HL-60 (cell line): Measurements from ENCODE around the gene IL4R.

ENCODE experiments used
- DNase-seq, 2 experiments: peaks; one replicate each; pipeline ENCODE4 v3.0.0-alpha.2; 2010 to 2020; ENCODE audit warnings: low read depth in 1 of 2, low spot score in 1 of 2
- H3K27ac ChIP-seq: fragments of 250-450 bp; sonication (Bioruptor Pico); replicated peaks from 2 replicates; pipeline ENCODE4 v1.5.1; 2020; ENCODE audit warnings: mild to moderate bottlenecking, moderate library complexity
- H3K27me3 ChIP-seq: fragments of 250-450 bp; sonication (Bioruptor Pico); 2 replicates; pipeline ENCODE4 v1.5.1; 2021; ENCODE audit warnings: mild to moderate bottlenecking, moderate library complexity; ENCODE audit not compliant: insufficient read depth, poor library complexity, severe bottlenecking
- H3K4me3 ChIP-seq: replicated peaks from 2 replicates; pipeline ENCODE4 v1.5.1; 2011; ENCODE audit warnings: mild to moderate bottlenecking, control low read depth, low read length; ENCODE audit not compliant: insufficient read depth
- CTCF ChIP-seq: IDR thresholded peaks from one replicate; pipeline ENCODE4 v1.5.1; 2011; ENCODE audit warnings: low read length, control low read depth, inconsistent platforms; ENCODE audit not compliant: insufficient read depth
- GABPA ChIP-seq: IDR thresholded peaks from 2 replicates; pipeline ENCODE4 v1.6.1; 2012; ENCODE audit warnings: low read depth
- POLR2AphosphoS5 ChIP-seq: IDR thresholded peaks from 2 replicates; pipeline ENCODE4 v1.6.1; 2012; ENCODE audit warnings: low read depth
- REST ChIP-seq: IDR thresholded peaks from 2 replicates; pipeline ENCODE4 v1.6.1; 2012; ENCODE audit warnings: low read depth; ENCODE audit not compliant: insufficient replicate concordance
- SPI1 ChIP-seq: IDR thresholded peaks from 2 replicates; pipeline ENCODE4 v1.6.1; 2012; ENCODE audit warnings: low read depth, mild to moderate bottlenecking, borderline replicate concordance

The IL4R gene

GRCh38 chr16:27405546-27406451 lies 92.0 kb downstream of the IL4R start:
- TF ChIP-seq POLR2AphosphoS5 (no peak), SPI1 (no peak), GABPA (no peak), REST (no peak), CTCF (no peak)
- H3K27me3 ChIP-seq: no peaks in the 10 kb centered on the region
- no peak overlapping the region for H3K4me3 ChIP-seq
- DNase-seq: no peak
- no peak overlapping the region for H3K27ac ChIP-seq

- DNase-seq: no peak
- no peaks in the 10 kb centered on the region for H3K27me3 ChIP-seq
- H3K27ac ChIP-seq: no peak overlapping the region
- H3K4me3 ChIP-seq: no peak overlapping the region
- no peak for TF ChIP-seq GABPA
- no peak for TF ChIP-seq POLR2AphosphoS5
- TF ChIP-seq REST: no peak
- TF ChIP-seq CTCF: no peak
- no peak for TF ChIP-seq SPI1
Measured at GRCh38 chr16:27406511-27407128, 92.8 kb downstream of the IL4R start.

GRCh38 chr16:27407133-27407532 lies 93.4 kb downstream of the IL4R start:
- Histone ChIP-seq H3K4me3 (no peak overlapping the region), H3K27me3 (no peaks in the 10 kb centered on the region), H3K27ac (no peak overlapping the region)
- TF ChIP-seq CTCF (no peak), POLR2AphosphoS5 (no peak), GABPA (no peak), REST (no peak), SPI1 (no peak)
- DNase-seq: no peak
